Measurements from ENCODE around the gene SSBP2.
"Not testable (repeated sequence)": the region's sequence is repeated elsewhere in the genome, so short reads cannot be mapped to it uniquely, and the experiment has no call there.

Gene SSBP2

GRCh38 chr5:81408496-81408895, 342.4 kb downstream of the SSBP2 start:
- DNase-seq (ENCODE audit: low read depth), result peak; percentile 50
- no peak overlapping the region for H3K4me3 ChIP-seq (ENCODE audit: low read length)
- TF ChIP-seq CTCF (conservative IDR thresholded peaks at IDR 0.05; ENCODE audit: low read length), result no peak

DNA sequence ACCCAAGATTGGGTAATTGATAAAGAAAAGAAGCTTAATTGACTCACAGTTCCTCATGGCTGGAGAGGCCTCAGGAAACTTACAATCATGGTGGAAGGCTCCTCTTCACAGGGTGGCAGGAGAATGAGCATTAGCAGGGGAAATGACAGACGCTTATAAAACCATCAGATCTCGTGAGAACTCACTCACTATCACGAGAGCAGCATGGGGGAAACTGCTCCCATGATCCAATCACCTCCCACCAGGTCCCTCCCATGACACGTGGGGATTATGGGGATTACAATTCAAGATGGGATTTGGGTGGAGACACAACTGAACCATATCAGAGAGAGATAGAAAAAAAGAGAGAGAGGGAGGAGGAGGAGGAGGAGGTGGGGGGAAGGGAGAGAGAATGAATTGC, 343.1 kb downstream of the SSBP2 start:
- H3K4me3 ChIP-seq (ENCODE audit: low read length); DNase-seq (ENCODE audit: low read depth): not testable (repeated sequence)

GRCh38 chr5:81405126-81405891, 345.6 kb downstream of the SSBP2 start:
- TF ChIP-seq CTCF (conservative IDR thresholded peaks at IDR 0.05; ENCODE audit: low read length), result no peak
- no peak for DNase-seq (ENCODE audit: low read depth)

DNA sequence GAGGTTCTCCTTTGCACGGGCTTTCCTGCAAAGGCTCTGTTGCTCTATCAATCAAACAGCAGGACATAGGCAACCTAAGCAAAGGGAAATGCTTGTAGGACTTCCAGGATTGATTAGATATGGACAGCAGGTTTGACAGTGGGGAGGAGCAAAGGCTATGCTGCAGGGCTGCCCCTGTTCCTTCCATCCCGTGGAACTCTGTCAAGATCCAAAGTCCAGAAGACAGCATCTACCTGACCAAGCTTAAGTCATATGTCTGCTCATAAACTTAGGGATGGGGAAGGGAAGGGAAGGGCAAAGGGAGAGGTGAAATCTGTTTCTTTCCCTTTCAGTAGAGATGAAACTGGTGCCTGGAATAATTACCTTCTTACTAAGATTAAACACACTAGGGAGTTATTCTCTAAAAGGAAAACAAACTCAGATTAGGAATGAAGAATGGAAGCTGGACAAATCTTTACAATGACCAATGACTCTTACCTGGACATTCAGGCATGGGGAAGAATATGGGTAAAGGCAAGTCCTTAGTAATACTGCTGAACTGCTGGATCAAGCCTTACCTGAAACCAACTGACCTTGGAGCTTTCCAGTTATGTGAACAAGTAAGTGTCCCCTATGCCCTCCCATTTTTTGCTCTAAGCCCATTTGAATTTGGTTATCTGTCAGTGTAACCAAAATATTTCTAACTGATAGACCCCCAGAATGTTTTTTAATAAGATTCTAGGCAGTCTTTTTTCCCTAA, 348.5 kb downstream of the SSBP2 start:
- DNase-seq (ENCODE audit: low read depth), result no peak
- no peak for TF ChIP-seq CTCF (conservative IDR thresholded peaks at IDR 0.05; ENCODE audit: low read length)
- no peak overlapping the region for H3K4me3 ChIP-seq (ENCODE audit: low read length)

More at GRCh38 chr5:81405126-81405891, 345.6 kb downstream of the SSBP2 start:
- no peak overlapping the region for H3K4me3 ChIP-seq (ENCODE audit: low read length)

DNA sequence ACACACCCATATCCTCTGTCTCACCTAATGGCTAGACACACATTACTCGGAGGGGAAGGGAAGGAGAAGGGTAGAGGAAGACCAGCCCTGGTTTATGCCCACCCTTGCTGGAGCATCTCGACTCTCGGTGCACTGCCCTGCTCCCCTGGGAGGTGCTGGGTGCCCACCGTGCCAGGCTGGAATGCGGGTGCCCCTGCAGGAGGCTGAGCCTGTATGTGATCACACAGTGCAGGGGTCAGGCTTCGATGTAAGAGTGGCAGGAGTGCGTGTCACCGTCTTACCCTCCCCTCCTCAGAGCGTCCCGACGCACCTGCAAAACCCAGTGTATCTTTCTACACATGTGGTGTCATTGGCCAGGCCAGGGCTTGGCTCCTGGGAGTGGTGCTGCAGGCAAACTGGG, 349.6 kb downstream of the SSBP2 start:
- no peak overlapping the region for H3K4me3 ChIP-seq (ENCODE audit: low read length)
- no peak for TF ChIP-seq CTCF (conservative IDR thresholded peaks at IDR 0.05; ENCODE audit: low read length)
- DNase-seq (ENCODE audit: low read depth), result no peak

GRCh38 chr5:81400375-81400774, 350.5 kb downstream of the SSBP2 start:
- DNase-seq (ENCODE audit: low read depth), result no peak
- no peak overlapping the region for H3K4me3 ChIP-seq (ENCODE audit: low read length)
- no peak for TF ChIP-seq CTCF (conservative IDR thresholded peaks at IDR 0.05; ENCODE audit: low read length)

GRCh38 chr5:81398741-81399140, 352.2 kb downstream of the SSBP2 start:
- DNase-seq (ENCODE audit: low read depth), result no peak

More at GRCh38 chr5:81398741-81399140, 352.2 kb downstream of the SSBP2 start:
- no peak for TF ChIP-seq CTCF (conservative IDR thresholded peaks at IDR 0.05; ENCODE audit: low read length)
- no peak overlapping the region for H3K4me3 ChIP-seq (ENCODE audit: low read length)
